PC-3 (cell line): ENCODE results near the gene PGLYRP4.

ENCODE experiments used
- EZH2 ChIP-seq: fragments of 300-600 bp; sonication (generic); IDR thresholded peaks from one replicate; pipeline ENCODE4 v1.6.1; 2017; ENCODE audit warnings: antibody characterized with exemption, mild to moderate bottlenecking, low read length; ENCODE audit not compliant: unreplicated experiment
- TF ChIP-seq, protein P1 (sequence below): fragments of 300-600 bp; sonication (generic); conservative IDR thresholded peaks from 2 replicates; pipeline ENCODE4 v1.5.1; 2017; ENCODE audit warnings: antibody characterized with exemption, low read depth, mild to moderate bottlenecking, low read length

DNA sequence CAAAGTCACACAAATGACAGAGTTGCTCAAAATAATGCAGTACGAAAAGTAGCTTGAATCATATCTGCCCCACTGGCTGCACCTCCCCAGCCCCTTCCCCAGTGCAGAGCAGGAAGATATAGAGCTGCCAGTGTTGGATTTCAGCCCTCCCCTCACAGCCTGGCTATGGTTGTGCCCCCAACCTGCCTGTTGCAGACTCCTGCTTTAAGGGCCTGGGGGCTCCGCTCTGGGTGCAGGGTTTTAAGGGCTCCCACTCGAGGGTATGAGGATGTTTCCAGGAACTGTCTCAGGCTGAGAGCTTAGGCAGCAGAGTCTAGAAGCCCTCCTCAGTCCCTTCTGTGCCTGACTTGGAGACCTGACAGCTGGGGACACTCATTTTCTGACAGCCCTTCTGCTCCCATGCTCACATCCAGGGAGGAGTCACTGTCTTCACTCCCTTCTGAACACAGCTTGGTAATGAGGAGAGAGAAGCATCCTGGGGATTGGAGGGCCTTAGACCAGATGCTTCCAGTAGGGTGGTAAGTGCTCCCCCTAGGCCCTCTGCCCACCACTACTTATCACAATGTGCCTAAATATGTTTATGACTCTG lies 13.6 kb upstream of the PGLYRP4 start:
- TF ChIP-seq, protein P1, sequence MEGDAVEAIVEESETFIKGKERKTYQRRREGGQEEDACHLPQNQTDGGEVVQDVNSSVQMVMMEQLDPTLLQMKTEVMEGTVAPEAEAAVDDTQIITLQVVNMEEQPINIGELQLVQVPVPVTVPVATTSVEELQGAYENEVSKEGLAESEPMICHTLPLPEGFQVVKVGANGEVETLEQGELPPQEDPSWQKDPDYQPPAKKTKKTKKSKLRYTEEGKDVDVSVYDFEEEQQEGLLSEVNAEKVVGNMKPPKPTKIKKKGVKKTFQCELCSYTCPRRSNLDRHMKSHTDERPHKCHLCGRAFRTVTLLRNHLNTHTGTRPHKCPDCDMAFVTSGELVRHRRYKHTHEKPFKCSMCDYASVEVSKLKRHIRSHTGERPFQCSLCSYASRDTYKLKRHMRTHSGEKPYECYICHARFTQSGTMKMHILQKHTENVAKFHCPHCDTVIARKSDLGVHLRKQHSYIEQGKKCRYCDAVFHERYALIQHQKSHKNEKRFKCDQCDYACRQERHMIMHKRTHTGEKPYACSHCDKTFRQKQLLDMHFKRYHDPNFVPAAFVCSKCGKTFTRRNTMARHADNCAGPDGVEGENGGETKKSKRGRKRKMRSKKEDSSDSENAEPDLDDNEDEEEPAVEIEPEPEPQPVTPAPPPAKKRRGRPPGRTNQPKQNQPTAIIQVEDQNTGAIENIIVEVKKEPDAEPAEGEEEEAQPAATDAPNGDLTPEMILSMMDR = no peak
- TF ChIP-seq EZH2 = no peak
